Measurements from ENCODE around the gene MRPS25.

Gene MRPS25

GRCh38 chr3:15049584-15049983 lies 15.5 kb downstream of the MRPS25 start:
- TF ChIP-seq CTCF (IDR thresholded peaks at IDR 0.05; ENCODE audit: insufficient read depth, low read depth, low read length, missing control alignments): no peak
- DNase-seq (ENCODE audit: low read depth): no peak
- H3K4me3 ChIP-seq (ENCODE audit: low read depth, low read length): no peak overlapping the region

- no peak for DNase-seq (ENCODE audit: low read depth)
- TF ChIP-seq CTCF (IDR thresholded peaks at IDR 0.05; ENCODE audit: insufficient read depth, low read depth, low read length, missing control alignments): no peak
- no peak overlapping the region for H3K4me3 ChIP-seq (ENCODE audit: low read depth, low read length)
These were observed 19.4 kb downstream of the MRPS25 start for GRCh38 chr3:15045667-15046066.

- DNase-seq (ENCODE audit: low read depth): no peak
- TF ChIP-seq CTCF (IDR thresholded peaks at IDR 0.05; ENCODE audit: insufficient read depth, low read depth, low read length, missing control alignments): no peak
- H3K4me3 ChIP-seq (ENCODE audit: low read depth, low read length): no peak overlapping the region
These were observed 20.8 kb downstream of the MRPS25 start for GRCh38 chr3:15044326-15044725.

GRCh38 chr3:15043408-15044171 lies 21.5 kb downstream of the MRPS25 start:
- DNase-seq (ENCODE audit: low read depth): no peak
- H3K4me3 ChIP-seq (ENCODE audit: low read depth, low read length): no peak overlapping the region
- no peak for TF ChIP-seq CTCF (IDR thresholded peaks at IDR 0.05; ENCODE audit: insufficient read depth, low read depth, low read length, missing control alignments)

GRCh38 chr3:15042936-15043335 lies 22.2 kb downstream of the MRPS25 start:
- H3K4me3 ChIP-seq (ENCODE audit: low read depth, low read length): no peak overlapping the region
- DNase-seq (ENCODE audit: low read depth): no peak
- no peak for TF ChIP-seq CTCF (IDR thresholded peaks at IDR 0.05; ENCODE audit: insufficient read depth, low read depth, low read length, missing control alignments)

- no peak for DNase-seq (ENCODE audit: low read depth)
- H3K4me3 ChIP-seq (ENCODE audit: low read depth, low read length): no peak overlapping the region
- TF ChIP-seq CTCF (IDR thresholded peaks at IDR 0.05; ENCODE audit: insufficient read depth, low read depth, low read length, missing control alignments): no peak
These were observed 23.2 kb downstream of the MRPS25 start for GRCh38 chr3:15041950-15042349.

- no peak overlapping the region for H3K4me3 ChIP-seq (ENCODE audit: low read depth, low read length)
- no peak for DNase-seq (ENCODE audit: low read depth)
- no peak for TF ChIP-seq CTCF (IDR thresholded peaks at IDR 0.05; ENCODE audit: insufficient read depth, low read depth, low read length, missing control alignments)
These were observed 24.3 kb downstream of the MRPS25 start for GRCh38 chr3:15040844-15041243.
